Adrenal gland (tissue), 12 donors: Measurements from ENCODE around the gene NARS2. TPM values are rescaled to one million over a fixed set of nuclear protein-coding genes. Genes with fewer than 3 reads are reported as not detected.

ENCODE experiments used
- DNase-seq, 7 donors: peaks; one replicate each; pipeline ENCODE4 v3.0.0-alpha.2; 2019 to 2020
- H3K27ac ChIP-seq, 5 donors: fragments of 200-600 bp; sonication (generic) in 4 of 5; 1 replicate in 3 of 5; 2 replicates in 2 of 5; pipeline versions ENCODE4 v1.5.1 to v1.8.0; 2016 to 2020; ENCODE audit warnings: mild to moderate bottlenecking in 1 of 5
- H3K27me3 ChIP-seq: fragments of 200-600 bp; 2 replicates; pipeline ENCODE4 v1.8.0; 2021
- H3K36me3 ChIP-seq, 2 donors: fragments of 200-600 bp; replicated peaks in 1 of 2; 1 replicate in 1 of 2; 2 replicates in 1 of 2; pipeline versions ENCODE4 v1.5.1 to v1.8.0; 2018 to 2022
- H3K4me1 ChIP-seq, 2 donors: fragments of 200-600 bp; replicated peaks in 1 of 2; 1 replicate in 1 of 2; 2 replicates in 1 of 2; pipeline versions ENCODE4 v1.5.1 to v1.8.0; 2018 to 2021
- H3K4me3 ChIP-seq, 4 donors: fragments of 200-600 bp; sonication (generic) in 3 of 4; one replicate each; pipeline ENCODE4 v1.5.1; 2016 to 2018
- H3K9me3 ChIP-seq, 3 donors: fragments of 200-600 bp; sonication (generic) in 1 of 3; replicated peaks in 1 of 3; 1 replicate in 2 of 3; 2 replicates in 1 of 3; pipeline versions ENCODE4 v1.5.1 to v1.8.0; 2016 to 2021
- CTCF ChIP-seq, 6 experiments: fragments of 450-650 bp in 4 of 6; fragments of 200-600 bp in 2 of 6; sonication (generic) in 1 of 6; IDR thresholded peaks; 1 replicate in 5 of 6; 2 replicates in 1 of 6; pipeline versions ENCODE4 v1.5.1 to v1.8.0; 2016 to 2021; ENCODE audit warnings: antibody characterized with exemption in 6 of 6, mild to moderate bottlenecking in 2 of 6, moderate library complexity in 1 of 6
- POLR2A ChIP-seq, 2 donors: fragments of 450-650 bp; IDR thresholded peaks; one replicate each; pipeline ENCODE4 v1.6.1; 2017; ENCODE audit warnings: antibody characterized with exemption in 2 of 2, mild to moderate bottlenecking in 2 of 2, moderate library complexity in 1 of 2
- WGBS, 4 donors: extraction: QIAGEN DNeasy Blood & Tissue Kit in 2 of 4; methylation state at CpG; one replicate each; pipeline versions ENCODE4 v1.1.5 to v1.1.7; 2013 to 2017; 5-methylcytosine and 5-hydroxymethylcytosine counted together
- intact Hi-C, 2 donors: fragments of 100-400 bp; cut with DNase I; formaldehyde crosslinking; loops; one replicate each; pipeline versions ENCODE4 v1.14.1 to v1.15.0; 2022 to 2023
- polyA plus RNA-seq, 3 donors: library from polyadenylated mRNA; stranded (reverse); fragments of 200-250 nt in 2 of 3; fragments of 350-450 nt in 1 of 3; fragmentation: Illumina TruSeq in 1 of 3; extraction: RNeasy Lipid Tissue Mini Kit (QIAGEN cat#74804) in 1 of 3; gene quantifications; one replicate each; pipeline ENCODE4 v1.2.3, GENCODE V29; 2013 to 2014
- total RNA-seq, 9 donors: library from RNA; depleted of rRNA in 4 of 9; stranded (reverse); fragments of >200 nt in 4 of 9; fragments of 120-200 nt in 1 of 9; fragmentation: NEBNext Ultra II Directional in 1 of 9; extraction: Animal tissue kit (Norgen Biotek cat#: 25700) in 1 of 9; gene quantifications; one replicate each; pipeline versions ENCODE4 v1.1.0 to v1.2.4, GENCODE V29; 2013 to 2023
- donor health status: healthy with polysubstance abuse.
- donor health status: Bipolar disorder and iron deficiency.
- donor health status: DM: yes; HTN: yes; CAD: no.
- donor health status: DM: no; HTN: no; CAD: no.
- donor health status: DM: no; HTN: no; CAD: no.
- donor health status: DM: yes; HTN: yes; CAD: no.

NARS2 gene
- total and polyA plus RNA-seq, 12 donors = 8.4 to 33.3 (median 21.1) TPM

- intact Hi-C loops = loop anchor here in 1 of 2 donors (10.0 kb wide), 1 partner anchor 95 kb away; no protein-coding TSS in a partner anchor
- H3K36me3 ChIP-seq = no peaks in the 10 kb centered on the region
- 83 to 97% (median 86%) methylated on average over 2 of the region's 2 CpGs for WGBS, 4 donors
- no peaks in the 10 kb centered on the region for H3K4me1 ChIP-seq
- no peak for DNase-seq
- no peaks in the 10 kb centered on the region for H3K27me3 ChIP-seq
- no peak overlapping the region for H3K27ac ChIP-seq
- H3K9me3 ChIP-seq = no peaks in the 10 kb centered on the region
- TF ChIP-seq POLR2A (IDR thresholded peaks at IDR 0.05) = no peak
- no peak for TF ChIP-seq CTCF (IDR thresholded peaks at IDR 0.05)
- H3K4me3 ChIP-seq = no peak overlapping the region
These were observed 34.4 kb downstream of the NARS2 start for GRCh38 chr11:78540256-78540655.

GRCh38 chr11:78539506-78539905 lies 35.2 kb downstream of the NARS2 start:
- WGBS, 4 donors = 82 to 93% (median 89%) methylated on average over 3 of the region's 3 CpGs
- Histone ChIP-seq H3K27ac (no peak overlapping the region), H3K4me3 (no peak overlapping the region)

GRCh38 chr11:78536933-78537332 lies 37.7 kb downstream of the NARS2 start:
- Histone ChIP-seq H3K9me3 (no peaks in the 10 kb centered on the region), H3K36me3 (no peaks in the 10 kb centered on the region), H3K27ac (no peak overlapping the region), H3K4me1 (no peaks in the 10 kb centered on the region), H3K4me3 (no peak overlapping the region), H3K27me3 (no peaks in the 10 kb centered on the region)
- TF ChIP-seq CTCF (IDR thresholded peaks at IDR 0.05) (no peak), POLR2A (IDR thresholded peaks at IDR 0.05) (no peak)
- DNase-seq = no peak
- intact Hi-C loops = no loop called here
- WGBS, 4 donors = 92 to 98% (median 95%) methylated on average over 6 of the region's 6 CpGs

More at GRCh38 chr11:78539506-78539905, 35.2 kb downstream of the NARS2 start:
- intact Hi-C loops = no loop called here
- Histone ChIP-seq H3K27me3 (no peaks in the 10 kb centered on the region), H3K9me3 (no peaks in the 10 kb centered on the region), H3K36me3 (no peaks in the 10 kb centered on the region), H3K4me1 (no peaks in the 10 kb centered on the region)
- DNase-seq = no peak
- no peak for TF ChIP-seq POLR2A (IDR thresholded peaks at IDR 0.05)
- TF ChIP-seq CTCF (IDR thresholded peaks at IDR 0.05) = no peak

- Histone ChIP-seq H3K9me3 (no peaks in the 10 kb centered on the region), H3K27me3 (no peaks in the 10 kb centered on the region), H3K4me1 (no peaks in the 10 kb centered on the region), H3K4me3 (no peak overlapping the region), H3K27ac (no peak overlapping the region), H3K36me3 (no peaks in the 10 kb centered on the region)
- no peak for DNase-seq
- TF ChIP-seq POLR2A (IDR thresholded peaks at IDR 0.05) (no peak), CTCF (IDR thresholded peaks at IDR 0.05) (no peak)
- intact Hi-C loops = no loop called here
- 94 to 96% (median 94%) methylated on average over 2 of the region's 2 CpGs for WGBS, 4 donors
These were observed 38.7 kb downstream of the NARS2 start for GRCh38 chr11:78535920-78536319.
